Calu3 (cell line): ENCODE results near the gene MLKL. TPM values are rescaled to one million over a fixed set of nuclear protein-coding genes. Genes with fewer than 3 reads are reported as not detected.

Source experiments
- BruUV-seq: library from RNA; stranded (reverse); fragments of 400-500 nt; replicated peaks from 2 replicates; lab custom pipeline; 2021; lab: Mats Ljungman, UMichigan
- CTCF ChIA-PET: fragments of 300-600 bp; sonication (Branson Sonifier 250); formaldehyde crosslinking; loops from one replicate; lab custom pipeline; 2022; ENCODE audit warnings: antibody characterized with exemption; lab: Charles Lee
- DNase-seq: peaks from one replicate; pipeline ENCODE4 v3.0.0; 2022
- H3K27ac Mint-ChIP-seq: one replicate; pipeline ENCODE4 v1.8.0; 2022; ENCODE audit warnings: mixed read lengths; ENCODE audit not compliant: unreplicated experiment
- H3K27me3 Mint-ChIP-seq: one replicate; pipeline ENCODE4 v1.8.0; 2022; ENCODE audit warnings: mixed read lengths; ENCODE audit not compliant: unreplicated experiment
- H3K36me3 Mint-ChIP-seq: one replicate; pipeline ENCODE4 v1.8.0; 2022; ENCODE audit warnings: mild to moderate bottlenecking, moderate library complexity, mixed read lengths; ENCODE audit not compliant: insufficient read depth, unreplicated experiment
- H3K4me1 Mint-ChIP-seq: one replicate; pipeline ENCODE4 v1.8.0; 2022; ENCODE audit warnings: mild to moderate bottlenecking, low read depth, mixed read lengths; ENCODE audit not compliant: unreplicated experiment
- H3K4me3 Mint-ChIP-seq: one replicate; pipeline ENCODE4 v1.8.0; 2022; ENCODE audit warnings: mild to moderate bottlenecking, low read depth, moderate library complexity, mixed read lengths; ENCODE audit not compliant: unreplicated experiment
- H3K9me3 Mint-ChIP-seq: one replicate; pipeline ENCODE4 v1.8.0; 2022; ENCODE audit warnings: low read depth, mixed read lengths; ENCODE audit not compliant: unreplicated experiment
- intact Hi-C: fragments of 100-400 bp; cut with micrococcal nuclease; formaldehyde crosslinking; loops from one replicate; pipeline ENCODE4 v1.10.0; 2022; ENCODE audit not compliant: unreplicated experiment
- total RNA-seq: library from RNA; stranded (reverse); gene quantifications from 2 replicates; pipeline ENCODE4 v1.2.3, GENCODE V29; 2022
- TF ChIP-seq, protein P1 (sequence below): fragments of 200-600 bp; IDR thresholded peaks from one replicate; pipeline ENCODE4 v1.8.0; 2022; ENCODE audit warnings: antibody characterized with exemption; ENCODE audit not compliant: unreplicated experiment

MLKL gene
- total RNA-seq, 1 experiment from 2014 or later = 38.8 TPM

DNA sequence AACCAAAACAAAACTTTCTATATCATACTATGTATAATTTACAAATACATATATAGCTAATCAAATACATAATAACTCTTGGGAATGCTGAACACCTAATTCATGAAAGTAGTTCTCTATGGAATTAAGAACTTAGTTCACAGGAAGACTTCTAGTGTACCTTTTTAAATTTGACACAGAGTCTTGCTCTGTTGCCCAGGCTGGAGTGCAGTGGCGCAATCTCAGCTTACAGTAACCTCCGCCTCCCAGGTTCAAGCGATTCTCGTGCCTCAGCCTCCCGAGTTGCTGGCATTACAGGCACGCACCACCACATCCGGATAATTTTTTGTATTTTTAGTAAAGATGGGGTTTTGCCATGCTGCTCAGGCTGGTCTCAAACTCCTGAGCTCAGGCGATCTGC is 58.7 kb downstream of the MLKL start:
- H3K36me3 Mint-ChIP-seq = peaks cover 60% of the 10 kb centered on the region
- BruUV-seq = no TSS peak

DNA sequence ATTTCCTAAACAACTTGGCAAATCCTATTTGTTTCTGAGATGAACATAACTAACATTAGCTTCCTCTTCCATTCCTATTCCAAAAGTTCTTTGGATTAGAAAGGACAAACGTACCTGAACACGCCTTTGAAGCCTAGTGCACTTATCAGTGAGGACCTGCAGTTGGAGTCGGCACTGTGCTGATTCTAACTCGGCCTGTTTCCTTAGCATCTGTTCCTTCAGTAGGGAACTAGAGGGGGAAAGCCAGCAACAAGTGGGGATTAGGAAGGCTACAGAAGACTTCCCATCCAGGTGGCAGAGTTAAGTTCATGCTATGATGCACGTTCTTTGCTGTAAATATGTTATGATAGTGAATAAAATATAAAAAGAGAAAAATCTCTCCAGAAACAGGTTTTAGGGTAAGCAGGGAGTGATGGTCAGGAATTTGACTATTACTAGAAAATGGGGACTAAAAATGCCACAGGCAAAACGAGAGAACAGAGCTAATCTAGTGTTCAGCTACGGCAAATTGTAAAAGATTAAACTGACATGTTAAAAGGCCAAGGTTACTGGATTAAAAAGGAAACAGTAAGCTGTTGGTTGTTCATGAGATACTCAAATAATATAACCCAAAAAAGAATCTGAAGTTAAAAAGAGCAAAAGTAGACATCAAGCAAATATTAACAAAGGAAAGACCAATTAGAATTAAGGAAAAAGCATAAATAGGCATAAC is 62.8 kb downstream of the MLKL start:
- CTCF ChIA-PET = no interaction called here
- H3K36me3 Mint-ChIP-seq = peaks cover 53% of the 10 kb centered on the region
- no peak for DNase-seq
- no peak overlapping the region for H3K27ac Mint-ChIP-seq
- intact Hi-C loops = no loop called here
- no peaks in the 10 kb centered on the region for H3K4me1 Mint-ChIP-seq
- no peaks in the 10 kb centered on the region for H3K27me3 Mint-ChIP-seq
- no TSS peak for BruUV-seq
- no peaks in the 10 kb centered on the region for H3K9me3 Mint-ChIP-seq
- H3K4me3 Mint-ChIP-seq = no peak overlapping the region
- TF ChIP-seq, protein P1, sequence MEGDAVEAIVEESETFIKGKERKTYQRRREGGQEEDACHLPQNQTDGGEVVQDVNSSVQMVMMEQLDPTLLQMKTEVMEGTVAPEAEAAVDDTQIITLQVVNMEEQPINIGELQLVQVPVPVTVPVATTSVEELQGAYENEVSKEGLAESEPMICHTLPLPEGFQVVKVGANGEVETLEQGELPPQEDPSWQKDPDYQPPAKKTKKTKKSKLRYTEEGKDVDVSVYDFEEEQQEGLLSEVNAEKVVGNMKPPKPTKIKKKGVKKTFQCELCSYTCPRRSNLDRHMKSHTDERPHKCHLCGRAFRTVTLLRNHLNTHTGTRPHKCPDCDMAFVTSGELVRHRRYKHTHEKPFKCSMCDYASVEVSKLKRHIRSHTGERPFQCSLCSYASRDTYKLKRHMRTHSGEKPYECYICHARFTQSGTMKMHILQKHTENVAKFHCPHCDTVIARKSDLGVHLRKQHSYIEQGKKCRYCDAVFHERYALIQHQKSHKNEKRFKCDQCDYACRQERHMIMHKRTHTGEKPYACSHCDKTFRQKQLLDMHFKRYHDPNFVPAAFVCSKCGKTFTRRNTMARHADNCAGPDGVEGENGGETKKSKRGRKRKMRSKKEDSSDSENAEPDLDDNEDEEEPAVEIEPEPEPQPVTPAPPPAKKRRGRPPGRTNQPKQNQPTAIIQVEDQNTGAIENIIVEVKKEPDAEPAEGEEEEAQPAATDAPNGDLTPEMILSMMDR = no peak

More for the DNA sequence above, 58.7 kb downstream of the MLKL start:
- H3K4me1 Mint-ChIP-seq = no peaks in the 10 kb centered on the region
- no peak overlapping the region for H3K4me3 Mint-ChIP-seq
- DNase-seq = no peak
- intact Hi-C loops = loop anchor here (2.0 kb wide), 1 partner anchor 63 kb away; no protein-coding TSS in a partner anchor
- no peaks in the 10 kb centered on the region for H3K27me3 Mint-ChIP-seq
- CTCF ChIA-PET = interaction anchor here (0.7 kb wide), 1 partner anchor 1604 kb away, joined by 6 read pairs; no protein-coding TSS in a partner anchor
- no peaks in the 10 kb centered on the region for H3K9me3 Mint-ChIP-seq
- TF ChIP-seq, protein P1 = no peak
- H3K27ac Mint-ChIP-seq = no peak overlapping the region

DNA sequence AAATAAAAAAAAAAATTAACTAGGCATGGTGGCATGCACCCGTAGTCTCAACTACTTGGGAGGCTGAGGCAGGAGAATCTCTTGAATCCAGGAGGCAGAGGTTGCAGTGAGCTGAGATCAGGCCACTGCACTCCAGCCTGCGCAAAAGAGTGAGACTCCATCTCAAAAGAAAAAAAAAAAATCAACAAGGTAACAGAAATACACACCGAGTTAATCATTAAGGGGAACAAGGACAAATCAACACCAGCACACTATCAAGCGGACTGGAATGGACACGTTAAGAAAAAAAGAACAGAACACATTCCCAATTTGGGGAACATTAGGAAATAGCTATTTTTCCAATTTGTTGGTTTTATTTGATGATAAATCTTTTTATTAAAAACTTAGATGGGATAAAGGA is 65.4 kb downstream of the MLKL start:
- BruUV-seq = no TSS peak
- Mint-ChIP-seq H3K9me3 (no peaks in the 10 kb centered on the region), H3K27ac (no peak overlapping the region), H3K27me3 (no peaks in the 10 kb centered on the region), H3K36me3 (peaks cover 60% of the 10 kb centered on the region), H3K4me1 (no peaks in the 10 kb centered on the region), H3K4me3 (no peak overlapping the region)
- intact Hi-C loops = no loop called here
- TF ChIP-seq, protein P1 = no peak
- DNase-seq = no peak
- CTCF ChIA-PET = no interaction called here

DNA sequence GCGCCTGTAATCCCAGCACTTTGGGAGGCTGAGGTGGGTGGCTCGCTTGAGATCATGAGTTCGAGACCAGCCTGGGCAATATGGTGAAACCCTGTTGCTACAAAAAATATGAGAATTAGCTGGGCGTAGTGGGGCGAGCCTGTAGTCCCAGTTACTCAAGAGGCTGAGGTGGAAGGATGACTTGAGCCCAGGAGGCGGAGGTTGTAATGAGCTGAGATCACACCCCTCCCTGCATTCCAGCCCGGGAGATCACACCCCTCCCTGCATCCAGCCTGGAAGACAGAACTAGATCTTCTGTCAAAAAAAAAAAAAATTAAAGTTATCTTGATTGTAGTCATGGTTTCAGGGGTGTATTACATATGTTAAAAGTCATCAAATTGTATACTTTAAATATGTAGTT is 67.0 kb downstream of the MLKL start:
- Mint-ChIP-seq H3K27me3 (no peaks in the 10 kb centered on the region), H3K9me3 (no peaks in the 10 kb centered on the region), H3K4me3 (no peak overlapping the region), H3K36me3 (peaks cover 61% of the 10 kb centered on the region), H3K27ac (no peak overlapping the region), H3K4me1 (no peaks in the 10 kb centered on the region)
- no TSS peak for BruUV-seq
- intact Hi-C loops = no loop called here
- no peak for DNase-seq
- TF ChIP-seq, protein P1 = no peak
- CTCF ChIA-PET = no interaction called here
